ENCODE measurements around the gene EIPR1. TPM values are rescaled to one million over a fixed set of nuclear protein-coding genes. Genes with fewer than 3 reads are reported as not detected.

The EIPR1 gene
- total and polyA plus RNA-seq, 2 of the 13 experiments (the other 11 are each of a cell fraction or from before 2014, with no cell fraction given): 70.0 to 96.3 TPM

DNA sequence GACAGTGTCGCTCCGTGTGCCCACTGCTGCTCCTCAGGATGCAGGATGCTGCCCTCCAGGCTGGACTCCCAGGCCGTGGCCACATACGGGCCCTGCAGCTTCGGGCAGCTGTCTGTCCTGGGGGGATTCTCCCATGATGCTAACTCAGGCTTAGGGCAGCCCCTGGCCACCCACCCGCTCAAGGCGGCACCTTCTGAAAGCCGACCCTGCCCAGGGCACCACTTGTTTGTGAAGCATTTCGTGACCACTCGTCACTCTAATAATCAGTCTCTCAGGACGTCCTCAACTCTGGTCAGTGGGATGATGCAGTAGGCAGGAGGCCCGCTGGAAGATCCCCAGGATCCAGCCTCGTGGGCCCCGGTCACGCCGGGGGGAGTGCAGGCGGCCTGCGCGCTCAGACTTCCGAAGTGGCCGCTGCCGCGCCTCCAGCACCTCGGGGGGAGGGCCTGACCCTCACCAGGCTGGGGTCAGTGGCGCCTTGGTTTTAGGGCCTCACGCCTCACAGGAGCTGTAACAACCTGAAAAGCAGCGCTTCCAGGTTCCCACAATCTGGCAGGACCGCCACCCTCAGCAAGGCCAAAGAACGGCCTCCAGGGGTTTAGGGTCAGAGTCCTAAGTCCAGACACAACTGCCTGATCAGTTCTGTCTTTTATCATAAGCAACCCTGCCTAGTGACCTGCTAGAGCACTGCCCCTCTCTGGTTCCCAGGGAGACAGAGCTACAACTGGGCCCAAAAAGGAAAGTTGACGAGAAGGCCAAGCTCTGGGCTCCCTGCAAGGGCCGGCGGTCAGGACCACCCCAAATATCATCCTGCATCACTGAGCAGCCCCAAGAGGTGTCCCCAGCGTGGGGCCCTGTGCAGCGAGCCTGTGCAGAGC lies 53.0 kb downstream of the EIPR1 start (continued):
- TF ChIP-seq, protein P1, sequence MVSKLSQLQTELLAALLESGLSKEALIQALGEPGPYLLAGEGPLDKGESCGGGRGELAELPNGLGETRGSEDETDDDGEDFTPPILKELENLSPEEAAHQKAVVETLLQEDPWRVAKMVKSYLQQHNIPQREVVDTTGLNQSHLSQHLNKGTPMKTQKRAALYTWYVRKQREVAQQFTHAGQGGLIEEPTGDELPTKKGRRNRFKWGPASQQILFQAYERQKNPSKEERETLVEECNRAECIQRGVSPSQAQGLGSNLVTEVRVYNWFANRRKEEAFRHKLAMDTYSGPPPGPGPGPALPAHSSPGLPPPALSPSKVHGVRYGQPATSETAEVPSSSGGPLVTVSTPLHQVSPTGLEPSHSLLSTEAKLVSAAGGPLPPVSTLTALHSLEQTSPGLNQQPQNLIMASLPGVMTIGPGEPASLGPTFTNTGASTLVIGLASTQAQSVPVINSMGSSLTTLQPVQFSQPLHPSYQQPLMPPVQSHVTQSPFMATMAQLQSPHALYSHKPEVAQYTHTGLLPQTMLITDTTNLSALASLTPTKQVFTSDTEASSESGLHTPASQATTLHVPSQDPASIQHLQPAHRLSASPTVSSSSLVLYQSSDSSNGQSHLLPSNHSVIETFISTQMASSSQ (IDR thresholded peaks at IDR 0.05; ENCODE audit: low read depth): no peak
- TF ChIP-seq, protein P1 (CRISPR knock-in tag; IDR thresholded peaks at IDR 0.05; ENCODE audit: borderline replicate concordance): no peak
- TF ChIP-seq, protein P2, sequence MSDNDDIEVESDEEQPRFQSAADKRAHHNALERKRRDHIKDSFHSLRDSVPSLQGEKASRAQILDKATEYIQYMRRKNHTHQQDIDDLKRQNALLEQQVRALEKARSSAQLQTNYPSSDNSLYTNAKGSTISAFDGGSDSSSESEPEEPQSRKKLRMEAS (IDR thresholded peaks at IDR 0.05): peak; percentile 37
- peak; percentile 92 for TF ChIP-seq ZNF205 (CRISPR knock-in tag; IDR thresholded peaks at IDR 0.05)
- TF ChIP-seq ZNF775 (CRISPR knock-in tag; IDR thresholded peaks at IDR 0.05; ENCODE audit: borderline replicate concordance): no peak
- TF ChIP-seq ZNF614 (CRISPR knock-in tag; IDR thresholded peaks at IDR 0.05; ENCODE audit: borderline replicate concordance): no peak

DNA sequence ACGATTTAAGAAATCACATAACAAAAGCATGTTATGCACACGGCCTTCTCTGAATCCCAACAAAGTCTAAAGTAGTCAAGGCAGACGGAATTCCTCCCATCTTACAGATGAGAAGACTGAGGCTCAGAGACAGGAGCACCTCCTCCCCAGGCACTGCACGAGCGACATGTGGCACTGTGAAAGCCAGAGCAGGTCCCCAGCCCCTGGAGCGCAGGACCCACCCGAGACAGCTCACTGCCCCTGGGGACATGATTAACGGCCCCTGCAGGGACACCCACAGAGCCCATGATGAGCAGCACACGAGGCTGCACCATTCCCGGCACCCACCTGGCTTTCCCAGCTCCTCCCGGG lies 53.6 kb downstream of the EIPR1 start:
- Histone ChIP-seq H3K27me3 (ENCODE audit: control insufficient read depth in 1 of 2, insufficient read depth in 2 of 2, low read length in 2 of 2) (no peaks in the 10 kb centered on the region), H4K20me1 (ENCODE audit: insufficient read depth, low read length) (no peaks in the 10 kb centered on the region; the same call in 1 of the 2 replicates), H3K9ac (ENCODE audit: insufficient read depth, low read depth, low read length) (0 out of 2 replicates have a peak overlapping the region, but pooled peaks have one; percentile 50), H3K4me3 (replicated peaks in 1 of 3; ENCODE audit: insufficient read depth in 1 of 3, low read depth in 2 of 3, low read length in 3 of 3) (no peak overlapping the region; a peak in 1 of 6 replicates), H3K27ac (ENCODE audit: extremely low read length, insufficient read depth, low read length) (peak overlapping the region; percentile 65), H3K9me3 (ENCODE audit: low read length) (no peaks in the 10 kb centered on the region), H3K4me1 (ENCODE audit: insufficient read depth, low read length) (peaks cover 21% of the 10 kb centered on the region), H2AFZ (ENCODE audit: low read length) (no peak overlapping the region), H3K4me2 (ENCODE audit: low read depth, low read length) (peak overlapping the region; percentile 57; the same call in 1 of the 2 replicates), H3K36me3 (replicated peaks in 1 of 2; ENCODE audit: control insufficient read depth in 1 of 2, insufficient read depth in 2 of 2, low read length in 2 of 2) (peaks cover 11 to 34% of the 10 kb centered on the region in 2 experiments), H3K79me2 (ENCODE audit: insufficient read depth, low read length) (peaks cover 10% of the 10 kb centered on the region)
- no TSS peak for BruUV-seq (replicated peaks)
- in situ Hi-C loops (cut with HindIII; ENCODE audit: extremely low pct_ligation_motif_present, low pct_unique_long_range_greater_than_20kb): no loop called here
- DNase-seq (ENCODE audit: low spot score): no peak
- POLR2A ChIA-PET: interaction anchor here (2.1 kb wide), 1 partner anchor 56 kb away, joined by 5 read pairs; the partner anchor contains the start of gene TRAPPC12
- 90% methylated on average over 9 of the region's 11 CpGs for WGBS (ENCODE audit: low lambda C conversion rate)
- TF ChIP-seq, protein P3, sequence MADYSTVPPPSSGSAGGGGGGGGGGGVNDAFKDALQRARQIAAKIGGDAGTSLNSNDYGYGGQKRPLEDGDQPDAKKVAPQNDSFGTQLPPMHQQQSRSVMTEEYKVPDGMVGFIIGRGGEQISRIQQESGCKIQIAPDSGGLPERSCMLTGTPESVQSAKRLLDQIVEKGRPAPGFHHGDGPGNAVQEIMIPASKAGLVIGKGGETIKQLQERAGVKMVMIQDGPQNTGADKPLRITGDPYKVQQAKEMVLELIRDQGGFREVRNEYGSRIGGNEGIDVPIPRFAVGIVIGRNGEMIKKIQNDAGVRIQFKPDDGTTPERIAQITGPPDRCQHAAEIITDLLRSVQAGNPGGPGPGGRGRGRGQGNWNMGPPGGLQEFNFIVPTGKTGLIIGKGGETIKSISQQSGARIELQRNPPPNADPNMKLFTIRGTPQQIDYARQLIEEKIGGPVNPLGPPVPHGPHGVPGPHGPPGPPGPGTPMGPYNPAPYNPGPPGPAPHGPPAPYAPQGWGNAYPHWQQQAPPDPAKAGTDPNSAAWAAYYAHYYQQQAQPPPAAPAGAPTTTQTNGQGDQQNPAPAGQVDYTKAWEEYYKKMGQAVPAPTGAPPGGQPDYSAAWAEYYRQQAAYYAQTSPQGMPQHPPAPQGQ (CRISPR knock-in tag; IDR thresholded peaks at IDR 0.05; ENCODE audit: borderline replicate concordance): no peak
- TF ChIP-seq ZFYVE20 (CRISPR knock-in tag; IDR thresholded peaks at IDR 0.05; ENCODE audit: borderline replicate concordance, low read depth) (no peak), HNRNPLL (IDR thresholded peaks at IDR 0.05; ENCODE audit: low read depth, low read length, poor library complexity, severe bottlenecking) (peak; percentile 23), ZSCAN21 (CRISPR knock-in tag; IDR thresholded peaks at IDR 0.05; ENCODE audit: borderline replicate concordance) (no peak), GABPA (IDR thresholded peaks at IDR 0.05; ENCODE audit: low read depth, low read length) (0 out of 2 replicates have a peak, but pooled peaks have one; percentile 2), GABPA (CRISPR knock-in tag; IDR thresholded peaks at IDR 0.05; ENCODE audit: low read depth) (no peak), ZMYM3 (CRISPR knock-in tag; IDR thresholded peaks at IDR 0.05) (0 out of 2 replicates have a peak, but pooled peaks have one; percentile 44), ZNF629 (CRISPR knock-in tag; conservative IDR thresholded peaks at IDR 0.05) (peak; percentile 92), ARNTL (CRISPR knock-in tag; IDR thresholded peaks at IDR 0.05) (no peak)
- CTCF ChIA-PET (ENCODE audit: low intra/inter-chr PET ratio, low total read pairs): no interaction called here
- no peak for FAIRE-seq
- intact Hi-C loops (cut with micrococcal nuclease; ENCODE audit: unreplicated experiment): loop anchor here (2.0 kb wide), 1 partner anchor 53 kb away; the partner anchor contains the start of gene EIPR1
- ATAC-seq: no peak

Data from HepG2 (cell line).